Raji (cell line): ENCODE measurements around the gene CHTF8.

Experiments used
- POLR2A ChIP-seq: IDR thresholded peaks from 2 replicates; pipeline ENCODE4 v1.6.1; 2011; ENCODE audit warnings: low read depth, low read length, control low read depth; ENCODE audit not compliant: insufficient read depth

CHTF8 gene

GRCh38 chr16:69077251-69077650, 55.1 kb downstream of the CHTF8 start:
- TF ChIP-seq POLR2A: no peak

- TF ChIP-seq POLR2A: no peak
These were observed 59.1 kb downstream of the CHTF8 start for GRCh38 chr16:69073181-69073702.

- TF ChIP-seq POLR2A: no peak
These were observed 59.8 kb downstream of the CHTF8 start for GRCh38 chr16:69072640-69072974.

GRCh38 chr16:69071036-69071435, 61.4 kb downstream of the CHTF8 start:
- TF ChIP-seq POLR2A: no peak

GRCh38 chr16:69069504-69069903, 62.9 kb downstream of the CHTF8 start:
- TF ChIP-seq POLR2A: no peak
